GM21447 (cell line): Measurements from ENCODE around the gene NCEH1.
"Not testable (repeated sequence)": the region's sequence is repeated elsewhere in the genome, so short reads cannot be mapped to it uniquely, and the experiment has no call there.

Experiments
- ATAC-seq: cut with Tn5 transposase; IDR thresholded peaks from one replicate; pipeline ENCODE4 v1.9.1; 2021; ENCODE audit not compliant: unreplicated experiment

Gene NCEH1

DNA sequence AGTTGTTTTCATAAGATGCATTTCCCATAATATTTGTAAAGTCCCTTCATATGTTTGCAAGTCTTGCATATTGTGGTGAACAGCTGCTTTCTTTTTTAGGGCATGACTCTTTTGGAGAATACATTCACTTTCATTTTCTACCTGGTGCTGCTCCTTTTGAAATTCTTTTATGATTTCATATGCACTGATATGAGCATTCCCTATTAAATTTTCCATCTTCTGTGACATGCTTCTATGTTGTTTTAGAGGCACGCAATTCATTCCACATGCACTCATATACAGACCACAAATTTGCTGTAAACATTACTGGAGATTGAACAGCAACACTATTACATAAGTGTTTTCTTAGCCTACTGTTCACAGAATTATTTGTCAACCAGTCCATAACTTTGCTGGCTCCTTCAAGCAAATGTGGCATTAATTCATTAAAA is 94.8 kb downstream of the NCEH1 start:
- ATAC-seq: peak; percentile 60

GRCh38 chr3:172615296-172615695 is 95.6 kb downstream of the NCEH1 start:
- ATAC-seq: no peak

GRCh38 chr3:172614340-172615274 is 96.3 kb downstream of the NCEH1 start:
- no peak for ATAC-seq

DNA sequence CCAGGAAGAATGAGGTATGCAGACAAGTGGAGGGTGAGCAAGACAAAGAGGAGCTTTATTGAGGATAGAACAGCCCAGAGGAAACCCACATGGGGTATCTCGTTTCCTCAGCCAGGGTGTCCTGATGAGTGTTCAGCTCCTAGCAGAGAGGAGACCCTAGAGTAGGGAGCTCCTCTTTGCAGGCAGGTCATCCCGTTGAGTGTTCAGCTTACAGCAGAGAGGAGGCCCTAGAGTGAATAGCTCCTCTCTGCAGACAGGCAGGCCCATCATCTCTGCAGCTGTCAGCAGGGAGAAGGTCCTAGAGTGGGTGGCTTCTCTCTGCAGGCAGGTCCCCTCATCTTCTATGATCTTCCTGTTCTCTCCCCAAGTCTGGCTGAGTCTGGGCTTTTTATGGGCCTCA is 97.0 kb downstream of the NCEH1 start:
- ATAC-seq: no peak

GRCh38 chr3:172612871-172613678 is 97.8 kb downstream of the NCEH1 start:
- no peak for ATAC-seq

DNA sequence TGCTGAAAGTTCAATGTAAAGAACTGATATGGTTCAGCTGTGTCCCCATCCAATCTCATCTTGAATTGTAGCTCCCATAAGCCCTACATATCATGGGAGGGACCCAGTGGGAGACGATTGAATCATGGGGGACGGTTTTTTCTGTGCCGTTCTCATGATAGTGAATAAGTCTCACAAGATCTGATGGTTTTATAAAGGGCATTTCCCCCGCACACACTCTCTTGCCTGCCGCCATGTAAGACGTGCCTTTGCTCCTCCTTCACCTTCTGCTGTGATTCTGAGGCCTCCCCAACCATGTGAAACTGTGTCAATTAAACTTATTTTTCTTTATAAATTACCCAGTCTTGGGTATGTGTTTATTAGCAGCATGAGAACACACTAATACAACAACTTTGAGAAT is 101.1 kb downstream of the NCEH1 start:
- no peak for ATAC-seq

DNA sequence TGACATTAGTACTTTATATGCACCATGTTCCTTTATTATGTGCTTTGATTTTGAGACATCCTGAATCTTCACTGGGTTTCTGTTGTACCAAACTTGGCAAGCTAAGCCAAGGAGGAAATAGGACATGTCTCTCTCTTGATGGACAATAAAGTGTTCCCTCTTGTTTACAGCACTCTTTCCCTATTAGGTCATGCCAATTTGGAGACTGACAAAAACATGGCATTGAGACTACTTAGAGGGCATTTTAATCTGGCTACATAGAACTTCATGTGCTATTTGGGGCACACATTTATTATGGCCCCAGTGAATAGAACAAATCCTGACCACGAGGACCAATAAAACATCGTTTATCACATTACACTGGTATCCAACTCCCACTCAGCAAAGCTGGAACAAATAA is 102.3 kb downstream of the NCEH1 start:
- no peak for ATAC-seq

GRCh38 chr3:172607305-172608121 is 103.4 kb downstream of the NCEH1 start:
- ATAC-seq: no peak

- ATAC-seq: no peak
Measured at GRCh38 chr3:172606021-172606420, 104.8 kb downstream of the NCEH1 start.

GRCh38 chr3:172604895-172605646 is 105.8 kb downstream of the NCEH1 start:
- no peak for ATAC-seq

DNA sequence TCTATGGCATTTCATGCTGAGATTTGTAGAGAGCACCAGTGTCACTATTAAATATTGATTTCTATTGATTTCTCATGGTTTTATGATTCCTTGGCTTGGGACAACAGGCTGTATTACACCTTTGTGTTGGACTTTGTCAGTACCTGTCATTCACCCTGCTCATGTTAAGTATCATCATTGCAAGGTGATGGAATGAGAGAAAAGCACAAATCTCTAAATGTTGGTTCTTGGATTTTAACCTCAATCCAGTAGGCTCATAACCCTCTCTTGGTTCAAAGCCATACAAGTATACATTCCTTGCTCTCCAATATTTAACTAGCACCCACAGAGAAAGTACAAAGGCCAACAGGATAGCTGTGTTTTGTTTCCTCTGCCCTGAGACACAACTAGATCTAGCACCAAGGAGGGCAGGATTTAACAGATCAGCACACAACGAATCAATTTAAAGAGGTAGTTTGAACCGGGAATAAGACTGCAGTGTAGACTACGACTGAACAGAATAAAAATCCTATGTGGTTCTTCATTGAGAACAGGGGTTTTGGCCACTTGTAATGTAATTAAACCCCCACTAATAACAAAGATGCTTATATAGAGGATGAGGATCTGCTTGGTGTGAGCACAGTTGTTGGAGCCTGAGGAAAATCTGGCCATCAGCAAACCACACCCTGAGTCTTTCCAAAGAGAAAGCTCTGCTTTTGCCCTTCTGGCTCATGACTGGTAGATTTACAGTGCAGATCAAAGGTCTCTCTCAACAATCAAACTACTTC is 109.6 kb downstream of the NCEH1 start:
- ATAC-seq: no peak

DNA sequence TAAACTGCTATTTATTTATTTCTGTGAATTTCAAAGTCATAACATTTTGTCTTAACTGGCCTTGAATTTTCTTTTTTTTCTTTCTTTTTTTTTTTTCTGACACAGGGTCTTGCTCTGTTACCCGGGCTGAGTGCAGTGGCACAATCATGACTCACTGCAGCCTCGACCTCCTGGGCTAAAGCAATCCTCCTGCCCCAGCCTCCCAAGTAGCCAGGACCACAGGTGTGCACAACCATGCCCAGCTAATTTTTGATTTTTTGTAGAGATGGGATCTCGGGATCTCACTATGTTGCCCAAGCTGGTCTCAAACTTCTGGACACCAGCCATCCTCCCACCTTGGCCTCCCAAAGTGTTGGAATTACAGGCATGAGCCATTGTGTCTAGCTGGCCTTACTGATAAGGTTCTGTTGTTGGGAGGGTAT is 110.2 kb downstream of the NCEH1 start:
- ATAC-seq: no peak

GRCh38 chr3:172598904-172599303 is 112.0 kb downstream of the NCEH1 start:
- no peak for ATAC-seq

DNA sequence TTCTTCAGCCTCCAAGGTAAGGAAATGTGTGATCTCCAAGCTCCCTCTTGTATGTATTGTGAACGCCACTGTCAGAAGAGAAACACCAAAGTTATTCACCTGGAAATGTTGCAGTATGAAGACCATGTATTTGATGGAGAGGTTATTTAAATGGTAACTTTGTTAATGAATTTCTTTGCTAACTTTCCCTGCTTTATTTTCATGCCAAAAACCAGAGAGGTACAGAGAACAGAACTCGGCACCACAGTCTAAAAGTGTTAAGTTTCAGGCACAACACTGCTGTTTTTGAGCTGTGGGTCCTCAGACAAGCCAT is 114.5 kb downstream of the NCEH1 start:
- no peak for ATAC-seq

DNA sequence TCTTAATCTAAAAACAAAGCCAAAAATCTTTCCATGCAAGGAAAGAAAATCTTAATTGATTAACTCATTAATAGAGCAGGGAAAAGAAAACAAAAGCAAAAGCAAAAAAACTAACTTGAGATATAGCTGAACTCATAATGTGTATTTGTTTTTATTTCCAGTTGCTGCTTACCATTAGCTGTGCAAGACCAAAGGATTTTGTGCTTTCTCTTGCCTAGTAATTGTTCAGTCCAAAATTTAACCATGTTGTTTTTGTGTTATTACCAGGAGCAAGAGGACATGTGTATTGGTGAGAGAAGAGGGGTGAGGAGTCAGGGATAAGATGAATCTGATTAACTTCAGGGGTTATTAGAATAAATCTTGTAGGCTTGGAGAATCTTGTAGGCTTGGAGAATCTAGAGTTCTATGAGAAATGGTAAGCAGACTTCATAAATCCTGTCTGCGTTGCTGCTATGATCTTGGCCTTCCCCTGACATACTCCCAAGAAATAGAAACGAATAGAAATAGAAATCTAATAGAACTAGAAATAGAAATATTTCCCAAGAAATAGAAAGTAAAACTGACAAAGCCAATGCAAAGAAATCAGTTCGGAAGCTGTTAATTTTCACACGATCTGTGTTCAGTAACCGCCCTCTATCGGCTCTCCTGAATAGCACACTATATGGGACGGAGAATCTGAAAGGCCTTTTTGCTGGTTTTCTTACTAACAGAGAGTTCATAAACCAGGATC is 115.0 kb downstream of the NCEH1 start:
- peak; percentile 29 for ATAC-seq

DNA sequence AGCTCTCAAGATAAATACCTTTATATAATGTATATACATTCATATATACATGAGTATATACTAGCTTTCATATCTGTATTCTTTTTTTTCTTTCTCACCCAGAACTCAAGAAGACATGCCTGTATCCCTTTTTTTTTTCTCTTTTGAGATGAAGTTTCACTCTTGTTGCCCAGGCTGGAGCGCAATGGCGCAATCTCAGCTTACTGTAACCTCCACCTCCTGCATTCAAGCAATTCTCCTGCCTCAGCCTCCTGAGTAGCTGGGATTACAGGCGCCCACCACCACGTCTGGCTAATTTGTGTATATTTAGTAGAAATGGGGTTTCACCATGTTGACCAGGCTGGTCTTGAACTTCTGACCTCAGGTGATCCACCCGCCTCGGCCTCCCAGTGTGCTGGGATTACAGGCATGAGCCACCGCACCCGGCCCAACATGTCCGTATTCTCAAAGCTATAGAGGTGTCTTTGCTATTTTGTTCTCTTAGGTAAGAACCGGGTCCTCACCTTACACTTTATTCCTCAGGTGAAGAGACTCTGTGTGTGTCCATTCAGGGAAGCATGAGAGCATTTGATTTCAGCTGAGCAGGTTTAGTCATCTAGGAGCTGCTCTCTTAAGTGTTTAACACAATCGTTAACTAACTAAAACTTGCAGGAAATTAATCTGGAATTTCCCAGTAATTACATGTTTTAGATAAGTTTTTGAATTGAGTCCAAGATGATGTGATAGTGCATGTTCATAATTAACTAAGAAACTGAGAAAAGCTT is 115.8 kb downstream of the NCEH1 start:
- not testable (repeated sequence) for ATAC-seq

DNA sequence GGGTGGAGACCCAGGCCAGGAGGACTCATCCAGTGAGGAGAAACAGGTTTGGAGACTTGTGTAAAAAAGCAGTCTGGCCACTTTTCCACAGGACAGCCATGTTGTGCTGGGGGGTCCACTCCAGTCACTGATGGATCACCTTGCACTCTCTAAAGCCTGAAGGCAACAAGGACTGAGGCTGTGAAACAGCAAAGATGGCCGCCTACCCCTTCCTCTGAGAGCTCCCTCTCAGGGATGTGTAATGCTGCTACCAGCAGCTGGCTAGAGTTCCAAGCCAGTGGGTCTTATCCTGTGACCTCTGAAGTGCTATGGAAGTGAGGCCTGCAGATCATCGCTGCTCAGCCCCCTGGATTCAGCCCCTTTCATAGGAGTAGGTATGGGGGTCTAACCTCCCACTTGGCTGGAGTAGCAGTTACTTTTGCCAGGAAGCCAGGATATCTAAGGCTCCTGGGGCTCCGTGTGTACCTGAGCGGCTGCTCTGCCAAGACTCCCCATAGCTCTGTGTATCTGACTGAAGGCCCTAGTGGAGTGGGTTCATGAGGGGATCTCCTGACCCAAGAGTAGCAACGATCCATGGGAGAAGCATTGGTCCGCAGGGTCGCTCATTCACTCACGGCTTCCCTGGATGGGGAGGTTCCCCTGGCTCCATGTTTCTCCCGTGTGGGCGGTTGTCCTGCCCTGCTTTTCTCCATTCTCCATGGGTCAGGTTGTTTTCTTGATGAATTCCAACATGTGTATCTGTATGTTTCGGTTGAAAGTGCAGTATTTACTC is 117.8 kb downstream of the NCEH1 start:
- no peak for ATAC-seq
